HG03039 (cell line): ENCODE data around the gene BCKDHA.
"Not testable (repeated sequence)": the region's sequence is repeated elsewhere in the genome, so short reads cannot be mapped to it uniquely, and the experiment has no call there.

Experiments
- ATAC-seq: cut with Tn5 transposase; IDR thresholded peaks from one replicate; pipeline ENCODE4 v1.9.1; 2021; ENCODE audit warnings: mild to moderate bottlenecking, moderate library complexity; ENCODE audit not compliant: unreplicated experiment

BCKDHA gene

GRCh38 chr19:41364524-41365391 is 32.9 kb upstream of the BCKDHA start:
- no peak for ATAC-seq

- no peak for ATAC-seq
These were observed 31.5 kb upstream of the BCKDHA start for GRCh38 chr19:41366089-41366488.

DNA sequence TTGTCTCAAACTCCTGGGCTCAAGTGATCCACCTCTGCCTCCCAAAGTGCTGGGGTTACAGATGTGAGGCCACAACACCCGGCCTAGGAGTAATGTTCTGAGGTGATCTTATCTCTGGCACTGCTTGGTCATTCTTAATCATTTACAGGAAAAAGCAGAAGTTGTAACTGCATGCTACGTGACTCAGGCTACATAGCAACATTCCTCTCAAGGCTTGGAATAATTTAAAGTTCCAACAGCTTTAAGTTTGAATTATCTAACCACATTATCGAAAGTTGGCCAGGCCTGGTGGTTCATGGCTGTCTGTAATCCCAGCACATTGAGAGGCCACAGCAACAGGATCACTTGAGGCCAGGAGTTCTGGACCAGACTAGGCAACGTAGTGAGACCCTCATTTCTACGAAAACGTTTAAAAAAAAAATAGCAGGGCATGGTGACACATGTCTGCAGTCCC is 29.7 kb upstream of the BCKDHA start:
- no peak for ATAC-seq

GRCh38 chr19:41369769-41370168 is 27.8 kb upstream of the BCKDHA start:
- no peak for ATAC-seq

GRCh38 chr19:41371119-41371518 is 26.5 kb upstream of the BCKDHA start:
- not testable (repeated sequence) for ATAC-seq

DNA sequence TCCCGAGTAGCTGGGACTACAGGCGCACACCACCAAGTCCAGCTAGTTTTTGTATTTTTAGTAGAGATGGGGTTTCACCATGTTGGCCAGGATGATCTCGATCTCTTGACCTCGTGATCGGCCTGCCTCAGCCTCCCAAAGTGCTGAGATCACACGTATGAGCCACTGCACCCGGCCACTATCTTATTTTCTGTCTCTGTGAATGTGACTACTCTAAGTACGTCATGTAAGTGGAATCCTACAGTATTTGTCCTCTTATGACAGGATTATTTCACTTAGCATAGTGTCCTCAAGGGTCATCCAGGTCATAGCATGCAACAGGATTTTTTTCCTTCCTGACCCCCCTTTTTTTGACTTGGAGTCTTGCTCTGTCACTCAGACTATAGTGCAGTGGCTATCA is 26.1 kb upstream of the BCKDHA start:
- no peak for ATAC-seq

- no peak for ATAC-seq
These were observed 25.1 kb upstream of the BCKDHA start for GRCh38 chr19:41372501-41372900.

GRCh38 chr19:41373993-41374392 is 23.6 kb upstream of the BCKDHA start:
- no peak for ATAC-seq

- ATAC-seq, result no peak
These were observed 21.2 kb upstream of the BCKDHA start, which contains the start of gene TMEM91 for GRCh38 chr19:41376241-41376997. TSS of gene TMEM91 (plus strand) at chr19:41376533. CDS start at chr19:41378310, 1,777 bp downstream.

DNA sequence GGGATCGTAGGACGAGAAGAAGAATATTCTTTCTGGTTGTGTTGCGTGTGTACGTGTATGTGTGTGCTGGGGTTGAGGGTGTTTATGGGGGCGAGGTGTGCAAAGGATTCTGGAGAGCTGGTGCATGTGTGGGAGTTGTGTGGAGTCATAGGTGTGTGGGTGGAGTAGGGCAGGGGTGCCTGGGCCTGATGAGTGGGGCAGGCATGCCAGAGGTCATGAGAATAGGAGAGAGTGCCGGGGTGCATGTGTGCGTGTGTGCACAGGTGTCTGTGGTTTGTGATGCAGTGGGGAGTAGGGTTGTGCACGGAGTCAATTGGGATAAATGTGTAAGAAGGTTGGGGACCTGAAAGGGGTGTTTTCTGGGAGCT is 20.6 kb upstream of the BCKDHA start:
- no peak for ATAC-seq

GRCh38 chr19:41377977-41378709 is 19.5 kb upstream of the BCKDHA start:
- no peak for ATAC-seq

- not testable (repeated sequence) for ATAC-seq
These were observed 16.1 kb upstream of the BCKDHA start for GRCh38 chr19:41381536-41381935.

DNA sequence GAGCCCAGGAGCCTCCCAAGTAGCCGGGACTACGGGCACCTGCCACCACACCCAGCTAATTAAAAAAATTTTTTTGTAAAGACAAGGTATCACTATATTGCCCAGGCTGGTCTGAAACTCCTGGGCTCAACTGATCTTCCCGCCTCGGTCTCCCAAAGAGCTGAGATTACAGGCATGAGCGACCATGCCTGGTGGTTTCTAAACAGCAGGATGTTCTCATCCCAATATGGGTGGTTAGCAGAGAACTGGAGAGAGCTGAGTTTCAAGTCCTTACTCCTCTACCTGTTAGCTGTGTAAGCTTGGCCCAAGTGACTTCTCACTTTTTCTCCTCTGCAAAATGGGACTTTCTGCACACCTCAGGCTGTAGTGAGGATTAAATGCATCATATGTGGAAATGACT is 13.3 kb upstream of the BCKDHA start:
- no peak for ATAC-seq

DNA sequence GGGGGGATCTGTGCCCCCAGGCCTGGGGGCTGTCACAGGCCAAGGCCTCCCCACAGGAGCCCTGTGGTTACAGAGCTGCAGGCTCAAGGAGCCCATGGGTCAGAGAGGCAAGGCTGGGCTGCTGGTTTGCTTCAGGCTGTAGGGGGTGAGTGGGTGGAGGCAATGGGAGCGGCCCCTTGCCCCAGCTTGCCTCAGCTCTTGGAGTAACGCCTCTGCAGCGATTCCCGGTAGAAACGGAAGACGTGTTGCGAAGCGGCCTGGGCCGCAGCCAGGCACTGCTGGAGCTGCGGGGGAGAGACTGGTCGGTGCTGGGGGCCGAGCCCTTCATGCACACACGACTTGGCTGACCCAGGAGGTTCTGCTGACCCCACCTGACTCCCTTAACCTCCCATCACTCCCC is 11.2 kb upstream of the BCKDHA start:
- no peak for ATAC-seq

- no peak for ATAC-seq
These were observed 6.0 kb upstream of the BCKDHA start for GRCh38 chr19:41391618-41392017.

DNA sequence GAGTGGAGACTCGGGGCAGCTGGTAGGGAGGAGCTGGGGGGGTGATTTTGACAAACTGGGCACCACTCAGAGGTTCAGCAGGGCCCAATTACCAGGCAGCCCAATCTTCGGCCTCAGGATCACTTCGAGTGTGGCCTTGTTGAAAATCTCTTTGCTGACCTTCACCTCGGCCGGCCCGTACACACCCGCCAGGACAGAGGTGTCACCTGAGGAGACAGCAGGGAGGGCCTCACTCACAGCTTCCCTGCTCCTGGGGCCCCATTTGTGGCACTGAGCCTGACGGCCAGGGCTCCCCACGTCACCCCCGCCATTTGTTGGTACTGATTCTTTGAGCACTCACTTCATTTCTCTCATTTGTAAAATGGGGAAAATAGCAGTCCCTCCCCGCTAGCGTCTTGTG is 4.8 kb upstream of the BCKDHA start:
- ATAC-seq, result no peak

DNA sequence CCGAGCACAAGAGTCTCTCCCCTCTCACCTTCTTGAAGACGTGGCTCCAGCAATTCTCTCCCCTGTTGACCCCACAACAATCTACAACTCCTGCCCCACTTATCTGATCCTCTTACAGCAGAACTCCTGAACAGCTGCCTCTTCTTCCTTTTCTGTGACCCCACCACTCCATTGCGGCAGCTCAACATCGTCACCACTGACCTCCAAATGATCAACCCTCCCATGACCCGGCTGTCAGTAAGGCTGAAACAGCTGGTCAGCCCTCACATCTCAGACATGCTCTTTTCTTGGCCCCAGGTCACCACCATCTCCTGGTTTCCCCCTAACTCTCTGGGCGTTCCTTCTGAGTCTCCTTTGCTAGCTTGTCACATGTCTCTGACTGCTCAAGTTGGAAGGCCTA is 2.3 kb upstream of the BCKDHA start:
- no peak for ATAC-seq

GRCh38 chr19:41398050-41398418 is 416 bp downstream of the BCKDHA start:
- ATAC-seq, result no peak

- ATAC-seq, result no peak
These were observed 980 bp downstream of the BCKDHA start for GRCh38 chr19:41398598-41398997.

GRCh38 chr19:41399091-41399490 is 1.5 kb downstream of the BCKDHA start:
- ATAC-seq, result no peak

- no peak for ATAC-seq
These were observed 1.9 kb downstream of the BCKDHA start for GRCh38 chr19:41399525-41399924.
